Measurements from ENCODE around the gene CACNA2D3.

CACNA2D3 gene

DNA sequence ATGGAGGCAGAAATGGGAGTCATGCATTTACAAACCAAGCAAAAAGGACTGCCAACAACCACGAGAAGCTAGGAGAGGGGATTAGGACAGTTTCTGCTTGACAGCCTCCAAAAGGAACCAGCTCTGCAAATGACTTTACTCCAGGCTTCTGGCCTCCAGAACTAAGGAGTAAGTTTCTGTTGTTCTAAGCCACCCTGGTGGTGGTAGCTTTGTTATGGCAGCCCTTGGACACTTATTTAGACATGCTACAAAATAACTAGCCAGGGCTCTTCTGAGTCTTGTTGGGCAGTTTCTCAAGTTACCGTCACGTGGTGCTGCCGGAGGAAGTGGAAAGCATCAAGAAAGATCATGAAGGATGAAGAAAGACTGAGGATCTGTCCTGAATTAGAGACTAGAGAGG is 419.0 kb downstream of the CACNA2D3 start:
- no peak overlapping the region for H2BK15ac ChIP-seq (replicated peaks; ENCODE audit: low read depth)
- no peaks in the 10 kb centered on the region for H3K36me3 ChIP-seq (ENCODE audit: control insufficient read depth, insufficient read depth, low read length)
- H2BK120ac ChIP-seq (ENCODE audit: low read depth, low read length), result no peak overlapping the region
- H3K79me1 ChIP-seq (ENCODE audit: low read length), result no peaks in the 10 kb centered on the region
- H3K27ac ChIP-seq (ENCODE audit: low read depth, low read length), result no peak overlapping the region
- no peak overlapping the region for H3K56ac ChIP-seq (ENCODE audit: low read length)
- no peak overlapping the region for H3K4me2 ChIP-seq (ENCODE audit: low read length)
- H4K5ac ChIP-seq (ENCODE audit: low read length), result no peak overlapping the region
- H3K9ac ChIP-seq (ENCODE audit: low read length), result no peak overlapping the region
- H3K4me3 ChIP-seq (ENCODE audit: low read length), result no peak overlapping the region
- no peak overlapping the region for H3K23ac ChIP-seq (ENCODE audit: low read length)
- no peak overlapping the region for H3K18ac ChIP-seq (ENCODE audit: low read length)
- no peaks in the 10 kb centered on the region for H3K79me2 ChIP-seq (ENCODE audit: control insufficient read depth, insufficient read depth, low read length)
- DNase-seq, result no peak
- H3K4ac ChIP-seq (ENCODE audit: low read depth, low read length), result no peak overlapping the region
- no CpG with 5 or more reads among the region's 4 CpGs for WGBS (ENCODE audit: extremely low coverage, insufficient coverage, low lambda C conversion rate)
- no peaks in the 10 kb centered on the region for H3K27me3 ChIP-seq (ENCODE audit: insufficient read depth, low read length, poor library complexity)
- no peak overlapping the region for H2BK5ac ChIP-seq (ENCODE audit: low read length)
- H3K4me1 ChIP-seq (ENCODE audit: control insufficient read depth, low read depth, low read length), result no peaks in the 10 kb centered on the region
- H4K8ac ChIP-seq (ENCODE audit: low read depth, low read length), result no peak overlapping the region
- no peak overlapping the region for H2AK5ac ChIP-seq (ENCODE audit: low read length)

DNA sequence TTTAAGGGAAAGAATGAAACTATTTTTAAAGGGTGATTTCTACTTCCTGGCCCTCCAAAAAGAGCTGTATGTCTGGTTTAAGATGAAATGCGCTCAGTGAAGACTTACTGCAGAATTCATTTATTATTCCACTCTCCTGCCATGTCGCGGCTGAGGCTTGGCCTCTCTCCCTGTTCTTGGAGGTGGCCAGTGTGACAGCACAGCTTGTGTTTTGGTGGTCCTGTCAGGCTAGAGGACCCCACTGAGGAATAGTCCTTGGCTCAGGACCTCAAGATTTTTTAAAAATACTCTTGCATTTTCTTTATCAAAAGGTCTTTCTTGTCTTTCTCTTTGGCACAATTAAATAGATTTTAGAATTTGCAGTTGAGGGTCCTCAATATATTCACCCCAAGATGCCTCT is 421.1 kb downstream of the CACNA2D3 start:
- no peak overlapping the region for H3K4me2 ChIP-seq (ENCODE audit: low read length)
- no peak overlapping the region for H3K56ac ChIP-seq (ENCODE audit: low read length)
- no peak overlapping the region for H3K23ac ChIP-seq (ENCODE audit: low read length)
- H4K8ac ChIP-seq (ENCODE audit: low read depth, low read length), result no peak overlapping the region
- no peak overlapping the region for H3K9ac ChIP-seq (ENCODE audit: low read length)
- no peak overlapping the region for H3K4me3 ChIP-seq (ENCODE audit: low read length)
- H3K79me2 ChIP-seq (ENCODE audit: control insufficient read depth, insufficient read depth, low read length), result no peaks in the 10 kb centered on the region
- H3K27me3 ChIP-seq (ENCODE audit: insufficient read depth, low read length, poor library complexity), result no peaks in the 10 kb centered on the region
- no peak overlapping the region for H2BK120ac ChIP-seq (ENCODE audit: low read depth, low read length)
- no peak overlapping the region for H3K18ac ChIP-seq (ENCODE audit: low read length)
- no CpG with 5 or more reads among the region's 3 CpGs for WGBS (ENCODE audit: extremely low coverage, insufficient coverage, low lambda C conversion rate)
- H3K79me1 ChIP-seq (ENCODE audit: low read length), result no peaks in the 10 kb centered on the region
- H3K36me3 ChIP-seq (ENCODE audit: control insufficient read depth, insufficient read depth, low read length), result no peaks in the 10 kb centered on the region
- no peak overlapping the region for H2AK5ac ChIP-seq (ENCODE audit: low read length)
- no peak overlapping the region for H2BK15ac ChIP-seq (replicated peaks; ENCODE audit: low read depth)
- no peaks in the 10 kb centered on the region for H3K4me1 ChIP-seq (ENCODE audit: control insufficient read depth, low read depth, low read length)
- H4K5ac ChIP-seq (ENCODE audit: low read length), result no peak overlapping the region
- no peak for DNase-seq
- H3K27ac ChIP-seq (ENCODE audit: low read depth, low read length), result no peak overlapping the region
- H2BK5ac ChIP-seq (ENCODE audit: low read length), result no peak overlapping the region
- H3K4ac ChIP-seq (ENCODE audit: low read depth, low read length), result no peak overlapping the region

DNA sequence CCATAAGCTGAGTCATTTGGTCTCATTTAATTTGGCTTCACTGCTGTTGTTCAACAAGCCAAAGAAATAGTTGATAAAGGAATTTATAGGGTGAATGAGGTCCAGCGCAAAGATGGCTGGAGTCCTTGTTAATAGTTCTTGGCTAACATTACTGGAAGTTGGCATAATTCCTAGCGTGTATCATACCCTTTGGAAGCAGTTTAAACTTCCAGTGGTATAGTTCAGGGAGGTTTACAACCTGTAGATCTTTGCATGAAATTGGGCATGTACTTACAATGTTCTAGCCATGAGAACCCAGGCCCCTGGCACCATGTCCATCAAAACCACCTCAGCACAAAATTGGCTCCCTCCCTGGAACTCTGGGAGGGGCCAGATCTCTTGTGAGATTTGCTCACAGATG is 424.7 kb downstream of the CACNA2D3 start:
- Histone ChIP-seq H3K27ac (ENCODE audit: low read depth, low read length) (no peak overlapping the region), H3K79me2 (ENCODE audit: control insufficient read depth, insufficient read depth, low read length) (no peaks in the 10 kb centered on the region), H3K4me1 (ENCODE audit: control insufficient read depth, low read depth, low read length) (no peaks in the 10 kb centered on the region), H3K9ac (ENCODE audit: low read length) (no peak overlapping the region), H3K18ac (ENCODE audit: low read length) (no peak overlapping the region), H4K5ac (ENCODE audit: low read length) (no peak overlapping the region), H3K79me1 (ENCODE audit: low read length) (no peaks in the 10 kb centered on the region), H3K23ac (ENCODE audit: low read length) (no peak overlapping the region), H4K8ac (ENCODE audit: low read depth, low read length) (no peak overlapping the region), H2BK5ac (ENCODE audit: low read length) (no peak overlapping the region), H3K27me3 (ENCODE audit: insufficient read depth, low read length, poor library complexity) (no peaks in the 10 kb centered on the region), H2AK5ac (ENCODE audit: low read length) (no peak overlapping the region), H2BK15ac (replicated peaks; ENCODE audit: low read depth) (no peak overlapping the region), H3K4me3 (ENCODE audit: low read length) (no peak overlapping the region), H3K36me3 (ENCODE audit: control insufficient read depth, insufficient read depth, low read length) (no peaks in the 10 kb centered on the region), H3K56ac (ENCODE audit: low read length) (no peak overlapping the region), H3K4ac (ENCODE audit: low read depth, low read length) (no peak overlapping the region), H3K4me2 (ENCODE audit: low read length) (no peak overlapping the region), H2BK120ac (ENCODE audit: low read depth, low read length) (no peak overlapping the region)
- DNase-seq, result no peak
- no CpG with 5 or more reads among the region's 2 CpGs for WGBS (ENCODE audit: extremely low coverage, insufficient coverage, low lambda C conversion rate)

DNA sequence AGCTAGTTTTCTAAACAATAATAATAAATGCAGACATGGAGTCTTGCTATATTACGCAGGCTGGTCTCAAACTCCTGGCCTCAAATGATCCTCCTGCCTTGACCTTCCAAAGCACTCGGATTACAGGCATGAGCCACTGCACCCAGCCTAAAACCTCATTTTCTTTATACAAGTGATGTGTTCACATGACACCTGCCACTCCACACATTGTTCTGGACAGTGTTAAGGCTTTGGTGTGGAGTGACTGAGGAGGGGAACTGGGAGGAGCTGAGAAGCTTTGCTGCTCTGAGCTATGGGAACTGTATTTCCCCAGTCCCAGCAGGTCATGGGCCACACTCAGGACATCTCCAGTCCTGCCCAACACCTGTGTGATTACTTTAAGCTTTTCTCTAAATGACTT is 425.5 kb downstream of the CACNA2D3 start:
- Histone ChIP-seq H3K36me3 (ENCODE audit: control insufficient read depth, insufficient read depth, low read length) (no peaks in the 10 kb centered on the region), H3K27ac (ENCODE audit: low read depth, low read length) (no peak overlapping the region), H3K23ac (ENCODE audit: low read length) (no peak overlapping the region), H3K18ac (ENCODE audit: low read length) (no peak overlapping the region), H3K4me2 (ENCODE audit: low read length) (no peak overlapping the region), H3K79me2 (ENCODE audit: control insufficient read depth, insufficient read depth, low read length) (no peaks in the 10 kb centered on the region), H3K56ac (ENCODE audit: low read length) (no peak overlapping the region), H3K27me3 (ENCODE audit: insufficient read depth, low read length, poor library complexity) (no peaks in the 10 kb centered on the region), H4K8ac (ENCODE audit: low read depth, low read length) (no peak overlapping the region), H3K9ac (ENCODE audit: low read length) (no peak overlapping the region), H2AK5ac (ENCODE audit: low read length) (no peak overlapping the region), H3K4ac (ENCODE audit: low read depth, low read length) (no peak overlapping the region), H4K5ac (ENCODE audit: low read length) (no peak overlapping the region), H2BK5ac (ENCODE audit: low read length) (no peak overlapping the region), H3K79me1 (ENCODE audit: low read length) (no peaks in the 10 kb centered on the region), H2BK120ac (ENCODE audit: low read depth, low read length) (no peak overlapping the region), H2BK15ac (replicated peaks; ENCODE audit: low read depth) (no peak overlapping the region), H3K4me3 (ENCODE audit: low read length) (no peak overlapping the region), H3K4me1 (ENCODE audit: control insufficient read depth, low read depth, low read length) (no peaks in the 10 kb centered on the region)
- no CpG with 5 or more reads among the region's 2 CpGs for WGBS (ENCODE audit: extremely low coverage, insufficient coverage, low lambda C conversion rate)
- no peak for DNase-seq

- Histone ChIP-seq H3K79me1 (ENCODE audit: low read length) (no peaks in the 10 kb centered on the region), H2BK120ac (ENCODE audit: low read depth, low read length) (no peak overlapping the region), H4K8ac (ENCODE audit: low read depth, low read length) (no peak overlapping the region), H3K27ac (ENCODE audit: low read depth, low read length) (no peak overlapping the region), H2BK15ac (replicated peaks; ENCODE audit: low read depth) (no peak overlapping the region), H2BK5ac (ENCODE audit: low read length) (no peak overlapping the region), H3K36me3 (ENCODE audit: control insufficient read depth, insufficient read depth, low read length) (no peaks in the 10 kb centered on the region), H3K27me3 (ENCODE audit: insufficient read depth, low read length, poor library complexity) (no peaks in the 10 kb centered on the region), H3K56ac (ENCODE audit: low read length) (no peak overlapping the region), H3K4me3 (ENCODE audit: low read length) (no peak overlapping the region), H3K23ac (ENCODE audit: low read length) (no peak overlapping the region), H4K5ac (ENCODE audit: low read length) (no peak overlapping the region), H3K9ac (ENCODE audit: low read length) (no peak overlapping the region), H2AK5ac (ENCODE audit: low read length) (no peak overlapping the region), H3K18ac (ENCODE audit: low read length) (no peak overlapping the region), H3K79me2 (ENCODE audit: control insufficient read depth, insufficient read depth, low read length) (no peaks in the 10 kb centered on the region), H3K4ac (ENCODE audit: low read depth, low read length) (no peak overlapping the region), H3K4me2 (ENCODE audit: low read length) (no peak overlapping the region), H3K4me1 (ENCODE audit: control insufficient read depth, low read depth, low read length) (no peaks in the 10 kb centered on the region)
- no peak for DNase-seq
- WGBS (ENCODE audit: extremely low coverage, insufficient coverage, low lambda C conversion rate), result no CpG with 5 or more reads among the region's 10 CpGs
Observed at GRCh38 chr3:54549607-54550220, 427.4 kb downstream of the CACNA2D3 start.
